Psoas muscle (tissue), 8 donors: ENCODE data around the gene DONSON. TPM values are rescaled to one million over a fixed set of nuclear protein-coding genes. Genes with fewer than 3 reads are reported as not detected.
A peak's percentile ranks its signal among the peaks of the same experiment; 100 is the strongest.

Experiments used
- ATAC-seq, 4 donors: fragments of 200-7000 bp; cut with Tn5 transposase; one replicate each; pipeline ENCODE4 v1.9.1; 2020; ENCODE audit warnings: moderate library complexity in 3 of 4, mild to moderate bottlenecking in 2 of 4
- DNase-seq, 2 donors: peaks; one replicate each; pipeline ENCODE4 v3.0.0-alpha.2; 2020
- H3K27ac ChIP-seq: fragments of 200-600 bp; one replicate; pipeline ENCODE4 v1.8.0; 2022
- H3K27me3 ChIP-seq, 3 donors: fragments of 200-600 bp in 1 of 3; one replicate each; pipeline versions ENCODE4 v1.6.1 to v1.8.0; 2013 to 2022; ENCODE audit warnings: low read length in 2 of 3, mild to moderate bottlenecking in 2 of 3, moderate library complexity in 1 of 3; ENCODE audit not compliant: insufficient read depth in 3 of 3
- H3K36me3 ChIP-seq, 2 donors: fragments of 200-600 bp in 1 of 2; one replicate each; pipeline versions ENCODE4 v1.6.1 to v1.8.0; 2013 to 2022; ENCODE audit warnings: low read depth in 1 of 2, mild to moderate bottlenecking in 1 of 2, moderate library complexity in 1 of 2; ENCODE audit not compliant: insufficient read depth in 1 of 2
- H3K4me1 ChIP-seq: fragments of 200-600 bp; one replicate; pipeline ENCODE4 v1.8.0; 2022
- H3K4me3 ChIP-seq: fragments of 200-600 bp; one replicate; pipeline ENCODE4 v1.8.0; 2022; ENCODE audit warnings: mild to moderate bottlenecking
- H3K9me3 ChIP-seq: fragments of 200-600 bp; one replicate; pipeline ENCODE4 v1.8.0; 2022
- CTCF ChIP-seq: fragments of 200-600 bp; IDR thresholded peaks from one replicate; pipeline ENCODE4 v1.8.0; 2022; ENCODE audit warnings: antibody characterized with exemption
- WGBS, 3 donors: extraction: QIAGEN DNeasy Blood & Tissue Kit; methylation state at CpG; one replicate each; pipeline versions ENCODE4 v1.1.6 to v1.1.7; 2013; 5-methylcytosine and 5-hydroxymethylcytosine counted together
- intact Hi-C, 2 donors: fragments of 100-400 bp; cut with DNase I; formaldehyde crosslinking; loops; one replicate each; pipeline versions ENCODE4 v1.11.0 to v1.14.2; 2022
- polyA plus RNA-seq, 3 donors: library from polyadenylated mRNA; stranded (reverse); fragments of 200-250 nt; gene quantifications; one replicate each; pipeline ENCODE4 v1.2.3, GENCODE V29; 2013
- total RNA-seq, 4 donors: library from RNA; stranded (reverse); fragmentation: NEBNext Ultra II Directional in 2 of 4; extraction: Animal tissue kit (Norgen Biotek cat#: 25700) in 2 of 4; gene quantifications; one replicate each; pipeline versions ENCODE4 v1.2.1 to v1.2.4, GENCODE V29; 2021 to 2023
- donor health status: healthy with polysubstance abuse.
- donor health status: DM: no; HTN: no; CAD: no; lungs with moderate emphysema.
- donor health status: Bipolar disorder and iron deficiency.
- donor health status: healthy.
- donor health status: DM: yes; HTN: yes; CAD: no.
- donor health status: DM: no; HTN: no; CAD: no.
- donor health status: DM: no; HTN: no; CAD: no.
- donor health status: DM: yes; HTN: yes; CAD: no.

The DONSON gene
- total and polyA plus RNA-seq, 7 donors = 4.8 to 15.1 (median 5.4) TPM

- Histone ChIP-seq H3K4me1 (peaks cover 35% of the 10 kb centered on the region), H3K27ac (no peak overlapping the region)
Observed at GRCh38 chr21:33559813-33560212, 28.7 kb downstream of the DONSON start.

GRCh38 chr21:33558777-33559421, 29.6 kb downstream of the DONSON start:
- TF ChIP-seq CTCF = no peak
- no peak for ATAC-seq
- peaks cover 18 to 100% of the 10 kb centered on the region in 2 donors for H3K36me3 ChIP-seq
- H3K27ac ChIP-seq = no peak overlapping the region
- no peaks in the 10 kb centered on the region for H3K9me3 ChIP-seq
- peaks cover 35% of the 10 kb centered on the region for H3K4me1 ChIP-seq
- no peak for DNase-seq
- 90 to 95% (median 93%) methylated on average over 4 of the region's 4 CpGs for WGBS, 3 donors
- H3K27me3 ChIP-seq = no peaks in the 10 kb centered on the region
- intact Hi-C loops = no loop called here
- H3K4me3 ChIP-seq = no peak overlapping the region

More at GRCh38 chr21:33559813-33560212, 28.7 kb downstream of the DONSON start:
- 49 to 62% (median 49%) methylated on average over 10 of the region's 10 CpGs for WGBS, 3 donors
- intact Hi-C loops = loop anchor here in 1 of 2 donors (10.0 kb wide), 1 partner anchor 45 kb away; no protein-coding TSS in a partner anchor
- no peak overlapping the region for H3K4me3 ChIP-seq
- ATAC-seq (peak in 2 of 4 donors; percentile 19 to 29), DNase-seq (no peak)
- H3K27me3 ChIP-seq = no peaks in the 10 kb centered on the region
- TF ChIP-seq CTCF = no peak
- peaks cover 14 to 98% of the 10 kb centered on the region in 2 donors for H3K36me3 ChIP-seq
- no peaks in the 10 kb centered on the region for H3K9me3 ChIP-seq

- Histone ChIP-seq H3K9me3 (no peaks in the 10 kb centered on the region), H3K4me3 (no peak overlapping the region), H3K36me3 (peaks cover 25 to 100% of the 10 kb centered on the region in 2 donors), H3K4me1 (peaks cover 23% of the 10 kb centered on the region), H3K27ac (no peak overlapping the region), H3K27me3 (no peaks in the 10 kb centered on the region)
- 95 to 97% (median 96%) methylated on average over 19 of the region's 19 CpGs for WGBS, 3 donors
- DNase-seq (no peak), ATAC-seq (no peak)
- TF ChIP-seq CTCF = no peak
- intact Hi-C loops = no loop called here
Observed at GRCh38 chr21:33557447-33557846, 31.0 kb downstream of the DONSON start.

GRCh38 chr21:33554982-33555344, 33.5 kb downstream of the DONSON start:
- Histone ChIP-seq H3K27me3 (no peaks in the 10 kb centered on the region), H3K36me3 (peaks cover 36 to 100% of the 10 kb centered on the region in 2 donors), H3K9me3 (no peaks in the 10 kb centered on the region), H3K4me1 (peaks cover 16% of the 10 kb centered on the region), H3K4me3 (no peak overlapping the region), H3K27ac (no peak overlapping the region)
- TF ChIP-seq CTCF = no peak
- ATAC-seq (no peak), DNase-seq (no peak)
- 97 to 98% (median 97%) methylated on average over 32 of the region's 32 CpGs for WGBS, 3 donors
- intact Hi-C loops = no loop called here
